ENCODE data around the gene CPLX4.

The CPLX4 gene

GRCh38 chr18:59300676-59301285, 17.7 kb downstream of the CPLX4 start:
- no peak for FAIRE-seq
- no peak for TF ChIP-seq POLR2A (IDR thresholded peaks at IDR 0.05; ENCODE audit: low read depth, low read length)
- no peak for DNase-seq (ENCODE audit: insufficient read length, low spot score)

- FAIRE-seq (no peak), DNase-seq (ENCODE audit: insufficient read length, low spot score) (no peak)
- TF ChIP-seq POLR2A (IDR thresholded peaks at IDR 0.05; ENCODE audit: low read depth, low read length) (no peak), POLR2AphosphoS5 (IDR thresholded peaks at IDR 0.05; ENCODE audit: low read depth, low read length) (no peak), SPI1 (IDR thresholded peaks at IDR 0.05; ENCODE audit: low read depth, low read length) (no peak), TAF1 (IDR thresholded peaks at IDR 0.05; ENCODE audit: low read depth, low read length) (no peak), POU2F2 (IDR thresholded peaks at IDR 0.05; ENCODE audit: low read depth, low read length) (no peak), PAX5 (IDR thresholded peaks at IDR 0.05; ENCODE audit: insufficient read depth, low read length, severe bottlenecking) (no peak)
Observed at GRCh38 chr18:59298871-59299270, 19.6 kb downstream of the CPLX4 start.

GRCh38 chr18:59293317-59293716, 25.1 kb downstream of the CPLX4 start:
- TF ChIP-seq POLR2AphosphoS5 (IDR thresholded peaks at IDR 0.05; ENCODE audit: low read depth, low read length) (no peak), PAX5 (IDR thresholded peaks at IDR 0.05; ENCODE audit: insufficient read depth, low read length, severe bottlenecking) (no peak), TAF1 (IDR thresholded peaks at IDR 0.05; ENCODE audit: low read depth, low read length) (no peak), POLR2A (IDR thresholded peaks at IDR 0.05; ENCODE audit: low read depth, low read length) (no peak), SPI1 (IDR thresholded peaks at IDR 0.05; ENCODE audit: low read depth, low read length) (no peak), POU2F2 (IDR thresholded peaks at IDR 0.05; ENCODE audit: low read depth, low read length) (no peak)
- DNase-seq (ENCODE audit: insufficient read length, low spot score) (no peak), FAIRE-seq (no peak)

- no peak for FAIRE-seq
Observed at GRCh38 chr18:59286341-59286740, 32.1 kb downstream of the CPLX4 start.

GRCh38 chr18:59282341-59282740, 36.1 kb downstream of the CPLX4 start:
- FAIRE-seq = no peak
- TF ChIP-seq TAF1 (IDR thresholded peaks at IDR 0.05; ENCODE audit: low read depth, low read length) = no peak
- TF ChIP-seq POLR2A (IDR thresholded peaks at IDR 0.05; ENCODE audit: low read depth, low read length) = no peak
- TF ChIP-seq SPI1 (IDR thresholded peaks at IDR 0.05; ENCODE audit: low read depth, low read length) = no peak
- TF ChIP-seq POLR2AphosphoS5 (IDR thresholded peaks at IDR 0.05; ENCODE audit: low read depth, low read length) = no peak
- no peak for TF ChIP-seq POU2F2 (IDR thresholded peaks at IDR 0.05; ENCODE audit: low read depth, low read length)
- no peak for TF ChIP-seq PAX5 (IDR thresholded peaks at IDR 0.05; ENCODE audit: insufficient read depth, low read length, severe bottlenecking)
- no peak for DNase-seq (ENCODE audit: insufficient read length, low spot score)

More at GRCh38 chr18:59286341-59286740, 32.1 kb downstream of the CPLX4 start:
- DNase-seq (ENCODE audit: insufficient read length, low spot score) = no peak
- TF ChIP-seq TAF1 (IDR thresholded peaks at IDR 0.05; ENCODE audit: low read depth, low read length) = no peak
- TF ChIP-seq POLR2A (IDR thresholded peaks at IDR 0.05; ENCODE audit: low read depth, low read length) = no peak
- no peak for TF ChIP-seq POLR2AphosphoS5 (IDR thresholded peaks at IDR 0.05; ENCODE audit: low read depth, low read length)
- no peak for TF ChIP-seq SPI1 (IDR thresholded peaks at IDR 0.05; ENCODE audit: low read depth, low read length)
- no peak for TF ChIP-seq PAX5 (IDR thresholded peaks at IDR 0.05; ENCODE audit: insufficient read depth, low read length, severe bottlenecking)
- TF ChIP-seq POU2F2 (IDR thresholded peaks at IDR 0.05; ENCODE audit: low read depth, low read length) = no peak

- TF ChIP-seq PAX5 (IDR thresholded peaks at IDR 0.05; ENCODE audit: insufficient read depth, low read length, severe bottlenecking) (no peak), TAF1 (IDR thresholded peaks at IDR 0.05; ENCODE audit: low read depth, low read length) (no peak), POLR2AphosphoS5 (IDR thresholded peaks at IDR 0.05; ENCODE audit: low read depth, low read length) (no peak), SPI1 (IDR thresholded peaks at IDR 0.05; ENCODE audit: low read depth, low read length) (no peak), POLR2A (IDR thresholded peaks at IDR 0.05; ENCODE audit: low read depth, low read length) (no peak), POU2F2 (IDR thresholded peaks at IDR 0.05; ENCODE audit: low read depth, low read length) (no peak)
- FAIRE-seq = no peak
- DNase-seq (ENCODE audit: insufficient read length, low spot score) = no peak
Observed at GRCh38 chr18:59279722-59280121, 38.7 kb downstream of the CPLX4 start.

GRCh38 chr18:59279193-59279592, 39.3 kb downstream of the CPLX4 start:
- FAIRE-seq = no peak

GRCh38 chr18:59278793-59279192, 39.7 kb downstream of the CPLX4 start:
- TF ChIP-seq POLR2A (IDR thresholded peaks at IDR 0.05; ENCODE audit: low read depth, low read length) = no peak
- no peak for TF ChIP-seq POU2F2 (IDR thresholded peaks at IDR 0.05; ENCODE audit: low read depth, low read length)
- TF ChIP-seq PAX5 (IDR thresholded peaks at IDR 0.05; ENCODE audit: insufficient read depth, low read length, severe bottlenecking) = no peak
- no peak for TF ChIP-seq TAF1 (IDR thresholded peaks at IDR 0.05; ENCODE audit: low read depth, low read length)
- no peak for TF ChIP-seq POLR2AphosphoS5 (IDR thresholded peaks at IDR 0.05; ENCODE audit: low read depth, low read length)
- TF ChIP-seq SPI1 (IDR thresholded peaks at IDR 0.05; ENCODE audit: low read depth, low read length) = no peak

More at GRCh38 chr18:59279193-59279592, 39.3 kb downstream of the CPLX4 start:
- no peak for DNase-seq (ENCODE audit: insufficient read length, low spot score)
- TF ChIP-seq POLR2AphosphoS5 (IDR thresholded peaks at IDR 0.05; ENCODE audit: low read depth, low read length) = no peak

GRCh38 chr18:59276047-59276446, 42.4 kb downstream of the CPLX4 start:
- TF ChIP-seq POU2F2 (IDR thresholded peaks at IDR 0.05; ENCODE audit: low read depth, low read length) (no peak), TAF1 (IDR thresholded peaks at IDR 0.05; ENCODE audit: low read depth, low read length) (no peak), POLR2A (IDR thresholded peaks at IDR 0.05; ENCODE audit: low read depth, low read length) (no peak), SPI1 (IDR thresholded peaks at IDR 0.05; ENCODE audit: low read depth, low read length) (no peak), POLR2AphosphoS5 (IDR thresholded peaks at IDR 0.05; ENCODE audit: low read depth, low read length) (no peak), PAX5 (IDR thresholded peaks at IDR 0.05; ENCODE audit: insufficient read depth, low read length, severe bottlenecking) (no peak)
- FAIRE-seq = no peak

More at GRCh38 chr18:59278793-59279192, 39.7 kb downstream of the CPLX4 start:
- FAIRE-seq (no peak), DNase-seq (ENCODE audit: insufficient read length, low spot score) (no peak)

GRCh38 chr18:59275406-59275949, 43.0 kb downstream of the CPLX4 start:
- TF ChIP-seq POU2F2 (IDR thresholded peaks at IDR 0.05; ENCODE audit: low read depth, low read length) (no peak), POLR2A (IDR thresholded peaks at IDR 0.05; ENCODE audit: low read depth, low read length) (no peak), SPI1 (IDR thresholded peaks at IDR 0.05; ENCODE audit: low read depth, low read length) (no peak)
- no peak for FAIRE-seq
- DNase-seq (ENCODE audit: insufficient read length, low spot score) = no peak

More at GRCh38 chr18:59276047-59276446, 42.4 kb downstream of the CPLX4 start:
- DNase-seq (ENCODE audit: insufficient read length, low spot score) = no peak

Measured in GM12891 (cell line).